Kidney (tissue), 14 donors: ENCODE measurements around the gene DDX41. TPM values are rescaled to one million over a fixed set of nuclear protein-coding genes. Genes with fewer than 3 reads are reported as not detected.

ENCODE experiments used
- DNase-seq, 5 donors: peaks; one replicate each; pipeline ENCODE4 v3.0.0-alpha.2; 2013 to 2020
- FAIRE-seq: peaks from 2 replicates; lab custom pipeline; 2012; peaks lifted over from hg19 to GRCh38; lab: Jason Lieb, UNC
- H3K27ac ChIP-seq, 2 donors: one replicate each; pipeline ENCODE4 v1.7.0; 2013; ENCODE audit warnings: low read depth in 2 of 2, low read length in 2 of 2, inconsistent platforms in 1 of 2
- H3K27me3 ChIP-seq: one replicate; pipeline ENCODE4 v1.7.1; 2013; ENCODE audit warnings: low read length, inconsistent platforms; ENCODE audit not compliant: control insufficient read depth, insufficient read depth
- H3K36me3 ChIP-seq, 3 donors: one replicate each; pipeline versions ENCODE4 v1.7.0 to v1.7.1; 2013; ENCODE audit warnings: low read length in 3 of 3, control low read depth in 1 of 3, inconsistent platforms in 1 of 3; ENCODE audit not compliant: insufficient read depth in 3 of 3, control insufficient read depth in 2 of 3
- H3K4me1 ChIP-seq, 3 donors: one replicate each; pipeline versions ENCODE4 v1.7.0 to v1.7.1; 2013; ENCODE audit warnings: low read length in 3 of 3, inconsistent platforms in 1 of 3, low read depth in 1 of 3; ENCODE audit not compliant: control insufficient read depth in 2 of 3, insufficient read depth in 2 of 3
- H3K4me3 ChIP-seq, 3 donors: one replicate each; pipeline versions ENCODE4 v1.7.0 to v1.8.1; 2013; ENCODE audit warnings: low read length in 3 of 3, control low read depth in 1 of 3, inconsistent platforms in 1 of 3
- H3K9ac ChIP-seq, 3 donors: one replicate each; pipeline versions ENCODE4 v1.7.0 to v1.7.1; 2013; ENCODE audit warnings: low read length in 3 of 3, control low read depth in 1 of 3, inconsistent platforms in 1 of 3
- H3K9me3 ChIP-seq, 3 donors: one replicate each; pipeline versions ENCODE4 v1.7.0 to v1.7.1; 2013; ENCODE audit warnings: low read length in 3 of 3, control low read depth in 1 of 3, inconsistent platforms in 1 of 3; ENCODE audit not compliant: control insufficient read depth in 2 of 3, insufficient read depth in 1 of 3
- intact Hi-C: fragments of 100-400 bp; cut with DNase I; formaldehyde crosslinking; loops from one replicate; pipeline ENCODE4 v1.11.1; 2022
- polyA plus RNA-seq: library from polyadenylated mRNA; stranded (reverse); fragments of 350-450 nt; fragmentation: Illumina TruSeq; extraction: RNeasy Lipid Tissue Mini Kit (QIAGEN cat#74804); gene quantifications from one replicate; pipeline ENCODE4 v1.2.3, GENCODE V29; 2014; ENCODE audit warnings: low read depth, low replicate concordance; ENCODE audit not compliant: insufficient read depth
- total RNA-seq: library from RNA; stranded (reverse); fragmentation: NEBNext Ultra II Directional; extraction: Animal tissue kit (Norgen Biotek cat#: 25700); gene quantifications from one replicate; pipeline ENCODE4 v1.2.1, GENCODE V29; 2021
- TF ChIP-seq, protein P1 (sequence below): IDR thresholded peaks from 3 replicates; pipeline ENCODE4 v1.5.1; 2012; ENCODE audit warnings: mild to moderate bottlenecking, moderate library complexity, borderline replicate concordance; ENCODE audit not compliant: insufficient read depth; ENCODE audit errors: extremely low read depth
- donor health status: control.
- donor health status: control.
- donor health status: control.
- donor health status: control.
- donor health status: control.
- donor health status: DM: yes; HTN: yes; CAD: no.
- donor health status: Normal renal cell carcinoma (clear cell type).

The DDX41 gene
- total and polyA plus RNA-seq, 2 donors from 2014 or later: 86.7 to 97.3 TPM

DNA sequence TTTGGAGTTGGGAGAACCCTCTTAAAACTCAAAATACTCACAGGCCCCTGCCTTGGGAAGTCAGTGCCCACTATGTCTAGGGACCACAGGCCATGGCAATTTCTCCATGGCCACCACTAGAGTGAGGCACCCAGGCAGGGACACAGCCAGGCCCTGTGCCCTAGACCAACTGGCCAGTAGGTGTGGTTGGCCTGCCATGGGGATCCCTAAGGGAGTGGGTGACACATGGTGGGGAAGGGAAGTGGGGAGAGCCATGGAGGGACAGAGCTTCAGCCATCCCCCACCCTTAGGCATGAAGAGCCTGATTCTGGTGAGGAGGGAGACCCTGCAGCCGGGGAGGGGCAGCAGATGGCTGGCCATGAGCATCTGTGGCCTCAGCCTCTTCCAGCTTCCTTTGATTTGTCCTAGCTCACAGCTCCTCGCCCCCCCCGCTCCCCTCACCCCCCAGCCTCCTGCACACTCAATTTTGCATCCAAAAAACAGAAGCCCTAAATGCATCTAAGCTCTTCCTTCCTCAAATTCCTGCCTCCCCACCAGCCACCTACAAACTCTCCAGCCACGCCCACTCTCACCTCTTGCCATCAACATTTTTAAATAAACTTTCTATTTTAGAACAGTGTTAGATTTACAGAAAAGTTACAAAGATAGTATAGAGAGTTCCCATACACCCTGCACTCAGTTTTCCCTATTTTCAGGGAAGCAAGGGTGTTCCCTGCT is 41.8 kb downstream of the DDX41 start:
- H3K9ac ChIP-seq: no peak overlapping the region
- H3K27ac ChIP-seq: no peak overlapping the region
- no peak overlapping the region for H3K4me3 ChIP-seq
- H3K4me1 ChIP-seq: peaks cover 0 to 15% (median 0%) of the 10 kb centered on the region in 3 donors
- intact Hi-C loops: no loop called here
- no peaks in the 10 kb centered on the region for H3K36me3 ChIP-seq
- TF ChIP-seq, protein P1, sequence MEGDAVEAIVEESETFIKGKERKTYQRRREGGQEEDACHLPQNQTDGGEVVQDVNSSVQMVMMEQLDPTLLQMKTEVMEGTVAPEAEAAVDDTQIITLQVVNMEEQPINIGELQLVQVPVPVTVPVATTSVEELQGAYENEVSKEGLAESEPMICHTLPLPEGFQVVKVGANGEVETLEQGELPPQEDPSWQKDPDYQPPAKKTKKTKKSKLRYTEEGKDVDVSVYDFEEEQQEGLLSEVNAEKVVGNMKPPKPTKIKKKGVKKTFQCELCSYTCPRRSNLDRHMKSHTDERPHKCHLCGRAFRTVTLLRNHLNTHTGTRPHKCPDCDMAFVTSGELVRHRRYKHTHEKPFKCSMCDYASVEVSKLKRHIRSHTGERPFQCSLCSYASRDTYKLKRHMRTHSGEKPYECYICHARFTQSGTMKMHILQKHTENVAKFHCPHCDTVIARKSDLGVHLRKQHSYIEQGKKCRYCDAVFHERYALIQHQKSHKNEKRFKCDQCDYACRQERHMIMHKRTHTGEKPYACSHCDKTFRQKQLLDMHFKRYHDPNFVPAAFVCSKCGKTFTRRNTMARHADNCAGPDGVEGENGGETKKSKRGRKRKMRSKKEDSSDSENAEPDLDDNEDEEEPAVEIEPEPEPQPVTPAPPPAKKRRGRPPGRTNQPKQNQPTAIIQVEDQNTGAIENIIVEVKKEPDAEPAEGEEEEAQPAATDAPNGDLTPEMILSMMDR: no peak
- H3K27me3 ChIP-seq: no peaks in the 10 kb centered on the region
- DNase-seq: no peak
- FAIRE-seq: no peak
- no peaks in the 10 kb centered on the region for H3K9me3 ChIP-seq

DNA sequence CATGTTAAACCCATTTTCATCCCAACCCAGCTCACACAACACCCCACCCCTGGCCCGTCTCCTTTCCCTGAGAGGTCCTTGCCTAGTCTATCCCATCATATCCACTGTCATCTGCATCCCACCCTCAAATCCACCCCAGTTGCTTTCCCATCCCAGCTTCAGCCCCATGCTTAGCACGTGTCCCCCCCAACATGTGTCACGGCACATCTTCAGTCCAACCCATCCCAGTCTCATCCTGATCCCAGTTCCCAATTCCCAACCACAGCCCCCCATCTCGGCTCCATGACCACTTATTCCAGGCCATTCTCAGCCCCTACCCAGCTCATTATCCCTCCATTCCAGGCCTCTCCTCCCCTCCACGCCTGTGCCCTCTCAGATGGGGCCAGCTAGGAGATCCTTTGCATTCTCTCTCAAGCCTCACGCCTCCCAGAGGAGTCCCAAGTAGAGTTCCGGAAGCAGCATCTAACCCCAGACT is 42.7 kb downstream of the DDX41 start:
- FAIRE-seq (no peak), DNase-seq (peak in 2 of 5 donors; percentile 27 to 42)
- Histone ChIP-seq H3K4me3 (peak overlapping the region in 1 of 3 donors; percentile 24), H3K9ac (no peak overlapping the region), H3K9me3 (no peaks in the 10 kb centered on the region), H3K27me3 (no peaks in the 10 kb centered on the region), H3K4me1 (peaks cover 0 to 19% (median 0%) of the 10 kb centered on the region in 3 donors), H3K36me3 (no peaks in the 10 kb centered on the region), H3K27ac (peak overlapping the region in 1 of 2 donors; percentile 48)
- TF ChIP-seq, protein P1: no peak
- intact Hi-C loops: no loop called here

DNA sequence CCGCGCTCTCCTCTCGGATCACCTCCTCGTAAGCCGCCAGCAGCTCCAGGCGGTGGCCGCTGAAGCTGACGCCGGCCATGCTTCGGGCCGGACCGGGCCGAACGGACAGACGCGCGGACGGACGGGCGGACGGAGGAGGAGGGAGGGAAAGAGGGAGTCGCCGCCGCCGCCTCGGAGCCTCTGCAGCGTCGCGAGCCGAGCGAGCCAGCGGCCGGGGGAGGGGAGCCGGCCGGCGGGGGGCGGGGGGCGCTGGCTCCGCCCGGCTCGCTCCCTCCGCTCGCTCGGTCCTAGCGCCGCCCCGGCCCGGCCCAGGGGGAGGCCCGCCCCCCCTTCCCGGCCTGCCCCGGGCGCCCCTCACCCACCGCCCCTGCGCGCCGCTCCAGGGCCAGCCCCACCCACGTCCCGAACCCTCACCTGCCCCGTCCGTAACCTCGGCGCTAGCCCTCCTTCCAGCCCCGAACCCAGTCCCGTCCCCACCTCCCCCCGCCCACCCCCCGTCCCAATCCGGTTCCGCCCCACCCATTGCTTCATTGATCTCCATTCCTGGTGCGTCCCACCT is 43.2 kb downstream of the DDX41 start, which contains the start of gene DBN1:
Gene DBN1 (minus strand): TSS at position 192 of the 559 bp plus-strand sequence. CDS start 113 bp downstream, at position 79.
- H3K9ac ChIP-seq: peak within 1 kb of the TSS in 1 of 3 donors; percentile 24
- H3K27me3 ChIP-seq: no peaks in the 10 kb centered on the region
- peak in 4 of 5 donors; percentile 66 to 90 (median 86) for DNase-seq
- no peak for FAIRE-seq
- H3K9me3 ChIP-seq: no peaks in the 10 kb centered on the region
- no peaks in the 10 kb centered on the region for H3K36me3 ChIP-seq
- peak within 1 kb of the TSS in 1 of 2 donors; percentile 48 for H3K27ac ChIP-seq
- H3K4me3 ChIP-seq: peak within 1 kb of the TSS; percentile 48 to 60 (median 51)
- intact Hi-C loops: no loop called here
- TF ChIP-seq, protein P1: no peak
- H3K4me1 ChIP-seq: peaks cover 0 to 19% (median 0%) of the 10 kb centered on the region in 3 donors
